ENCODE results near the gene CDK10.

The CDK10 gene

GRCh38 chr16:89709716-89710432 is 23.4 kb downstream of the CDK10 start:
- TF ChIP-seq Cebpa-rat (IDR thresholded peaks at IDR 0.05): no peak
- no peaks in the 10 kb centered on the region for H3K9me3 ChIP-seq
- H3K4me1 ChIP-seq: peaks cover 39% of the 10 kb centered on the region
- no peaks in the 10 kb centered on the region for H3K27me3 ChIP-seq
- peaks cover 15% of the 10 kb centered on the region for H4K20me1 ChIP-seq
- H3K4me2 ChIP-seq: no peak overlapping the region
- no peak overlapping the region for H3K4me3 ChIP-seq
- no peak overlapping the region for H3K9ac ChIP-seq
- H3K27ac ChIP-seq: no peak overlapping the region
- peaks cover 7% of the 10 kb centered on the region for H3K36me3 ChIP-seq

DNA sequence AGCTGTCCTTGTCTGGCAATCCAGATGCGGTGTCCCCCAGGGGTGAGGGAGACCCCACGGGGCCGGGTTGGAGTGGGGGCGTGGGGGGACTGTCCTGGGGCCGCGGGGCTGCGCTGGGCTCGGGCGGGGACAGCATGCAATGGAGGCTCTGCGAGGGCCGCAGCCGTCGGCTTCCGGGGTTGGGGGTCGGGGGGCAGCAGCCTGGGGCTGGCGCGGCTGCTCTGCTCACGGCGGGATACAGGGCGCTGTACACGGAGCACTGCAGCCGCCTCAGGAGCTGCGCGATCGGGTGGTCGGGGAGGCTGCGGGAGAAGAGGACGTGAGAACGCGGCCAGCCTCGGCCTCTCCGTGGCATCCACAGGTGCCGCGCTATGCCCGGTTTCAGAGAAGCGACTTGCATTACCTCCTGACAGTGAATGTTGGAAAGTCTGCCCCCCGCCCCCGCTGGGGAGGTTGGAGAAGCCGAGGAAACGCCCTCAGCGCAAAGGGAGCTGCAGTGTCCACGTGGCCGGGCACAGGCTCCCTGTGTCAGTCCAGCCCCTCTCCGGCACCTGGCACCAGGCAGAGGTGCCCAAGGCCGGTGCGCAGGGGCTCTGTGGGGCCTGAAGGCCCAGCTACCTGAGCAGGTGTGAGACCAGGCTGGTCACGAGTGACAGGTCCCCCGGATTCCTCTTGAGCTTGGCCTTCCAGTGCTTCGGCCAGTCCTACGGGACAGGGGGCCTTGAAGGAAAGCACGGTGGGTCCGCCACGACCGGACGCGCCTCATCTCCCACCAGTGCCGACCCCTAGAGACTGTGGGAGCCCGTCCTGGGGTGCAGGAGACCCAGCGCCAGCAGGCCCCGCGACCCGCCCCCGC is 24.4 kb downstream of the CDK10 start:
- no peak overlapping the region for H3K4me3 ChIP-seq
- no peak overlapping the region for H3K27ac ChIP-seq
- peaks cover 13% of the 10 kb centered on the region for H3K36me3 ChIP-seq
- peaks cover 30% of the 10 kb centered on the region for H3K4me1 ChIP-seq
- H3K27me3 ChIP-seq: no peaks in the 10 kb centered on the region
- H3K9me3 ChIP-seq: no peaks in the 10 kb centered on the region
- peak overlapping the region; percentile 36 for H3K4me2 ChIP-seq
- H4K20me1 ChIP-seq: peaks cover 22% of the 10 kb centered on the region
- no peak overlapping the region for H3K9ac ChIP-seq
- TF ChIP-seq Cebpa-rat (IDR thresholded peaks at IDR 0.05): no peak

- Histone ChIP-seq H3K9ac (peak overlapping the region; percentile 94), H3K4me3 (peak overlapping the region; percentile 94), H3K36me3 (peaks cover 20% of the 10 kb centered on the region), H3K9me3 (no peaks in the 10 kb centered on the region), H3K4me1 (peaks cover 25% of the 10 kb centered on the region), H3K4me2 (peak overlapping the region; percentile 91), H4K20me1 (peaks cover 26% of the 10 kb centered on the region), H3K27me3 (no peaks in the 10 kb centered on the region), H3K27ac (peak overlapping the region; percentile 93)
- TF ChIP-seq Cebpa-rat (IDR thresholded peaks at IDR 0.05): no peak
Observed at GRCh38 chr16:89711601-89712273, 25.2 kb downstream of the CDK10 start.

- H3K4me2 ChIP-seq: peak overlapping the region; percentile 91
- H4K20me1 ChIP-seq: peaks cover 28% of the 10 kb centered on the region
- peak overlapping the region; percentile 93 for H3K27ac ChIP-seq
- no peaks in the 10 kb centered on the region for H3K27me3 ChIP-seq
- H3K9me3 ChIP-seq: no peaks in the 10 kb centered on the region
- H3K4me1 ChIP-seq: peaks cover 25% of the 10 kb centered on the region
- no peak for TF ChIP-seq Cebpa-rat (IDR thresholded peaks at IDR 0.05)
- peak overlapping the region; percentile 94 for H3K9ac ChIP-seq
- peak overlapping the region; percentile 94 for H3K4me3 ChIP-seq
- H3K36me3 ChIP-seq: peaks cover 23% of the 10 kb centered on the region
Observed at GRCh38 chr16:89712274-89712781, 25.8 kb downstream of the CDK10 start.

- Histone ChIP-seq H3K27ac (no peak overlapping the region), H3K9me3 (no peaks in the 10 kb centered on the region), H3K4me2 (no peak overlapping the region), H3K36me3 (peaks cover 34% of the 10 kb centered on the region), H3K4me1 (peaks cover 34% of the 10 kb centered on the region), H3K27me3 (peaks cover 21% of the 10 kb centered on the region), H4K20me1 (peaks cover 62% of the 10 kb centered on the region), H3K9ac (no peak overlapping the region), H3K4me3 (no peak overlapping the region)
- no peak for TF ChIP-seq Cebpa-rat (IDR thresholded peaks at IDR 0.05)
Observed at GRCh38 chr16:89716493-89716892, 30.0 kb downstream of the CDK10 start.

DNA sequence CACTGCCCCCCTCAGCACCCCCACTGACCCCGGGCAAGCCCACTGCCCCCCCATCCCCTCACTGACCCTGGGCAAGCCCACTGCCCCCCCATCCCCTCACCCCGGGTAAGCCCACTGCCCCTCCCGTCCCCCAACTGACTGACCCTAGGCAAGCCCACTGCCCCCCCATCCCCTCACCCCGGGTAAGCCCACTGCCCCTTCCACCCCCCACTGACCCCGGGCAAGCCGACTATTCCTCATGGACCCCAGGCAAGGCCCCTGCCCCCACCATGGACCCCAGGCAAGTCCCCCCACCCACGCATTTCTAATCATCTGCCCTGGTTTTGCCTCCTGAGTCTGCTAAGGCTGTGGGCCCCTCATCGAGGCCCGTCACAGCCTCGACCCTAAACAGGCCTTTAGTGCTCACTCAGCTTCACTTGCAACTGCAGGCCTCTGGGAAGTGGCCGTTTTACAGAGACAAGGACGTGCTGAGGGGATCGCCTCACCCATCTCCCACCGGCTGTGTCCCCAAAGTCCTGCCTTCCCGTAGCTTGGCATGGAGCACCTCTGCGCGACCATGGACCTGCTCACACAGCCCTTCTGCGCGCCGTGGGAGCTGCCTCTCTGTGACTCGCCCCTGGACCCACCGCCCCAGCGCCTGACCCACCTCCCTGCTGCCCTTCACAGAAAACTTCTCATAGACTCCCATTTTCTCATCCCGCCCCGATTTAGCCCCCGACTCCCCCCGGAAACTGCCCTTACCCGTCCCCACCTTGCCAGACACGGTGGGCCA is 30.6 kb downstream of the CDK10 start:
- no peak overlapping the region for H3K4me3 ChIP-seq
- no peak overlapping the region for H3K27ac ChIP-seq
- H3K27me3 ChIP-seq: peaks cover 21% of the 10 kb centered on the region
- H3K36me3 ChIP-seq: peaks cover 34% of the 10 kb centered on the region
- peaks cover 68% of the 10 kb centered on the region for H4K20me1 ChIP-seq
- H3K9me3 ChIP-seq: no peaks in the 10 kb centered on the region
- H3K9ac ChIP-seq: no peak overlapping the region
- no peak for TF ChIP-seq Cebpa-rat (IDR thresholded peaks at IDR 0.05)
- no peak overlapping the region for H3K4me2 ChIP-seq
- peaks cover 34% of the 10 kb centered on the region for H3K4me1 ChIP-seq

GRCh38 chr16:89717688-89718505 is 31.4 kb downstream of the CDK10 start:
- H3K27ac ChIP-seq: no peak overlapping the region
- H3K27me3 ChIP-seq: peaks cover 21% of the 10 kb centered on the region
- H3K4me1 ChIP-seq: peaks cover 36% of the 10 kb centered on the region

DNA sequence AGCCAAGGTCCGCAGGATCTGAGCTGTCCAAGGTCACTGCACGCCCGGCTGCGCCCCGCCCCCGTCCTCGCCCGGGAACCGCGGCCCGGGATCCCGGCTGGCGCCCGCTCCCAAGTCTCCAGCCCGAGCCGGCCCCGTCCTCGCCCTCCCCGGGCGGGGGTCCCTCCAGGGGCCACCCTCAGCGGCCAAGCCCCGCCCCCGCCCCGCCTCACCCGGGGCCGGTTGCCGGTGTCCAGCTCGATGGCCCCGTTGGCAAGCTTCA is 34.0 kb downstream of the CDK10 start:
- H3K27me3 ChIP-seq: peaks cover 21% of the 10 kb centered on the region
- H4K20me1 ChIP-seq: peaks cover 84% of the 10 kb centered on the region
- peaks cover 49% of the 10 kb centered on the region for H3K36me3 ChIP-seq
- H3K4me1 ChIP-seq: peaks cover 36% of the 10 kb centered on the region
- no peak for TF ChIP-seq Cebpa-rat (IDR thresholded peaks at IDR 0.05)
- no peaks in the 10 kb centered on the region for H3K9me3 ChIP-seq
- H3K27ac ChIP-seq: peak overlapping the region; percentile 97
- H3K9ac ChIP-seq: peak overlapping the region; percentile 95
- peak overlapping the region; percentile 78 for H3K4me3 ChIP-seq
- H3K4me2 ChIP-seq: peak overlapping the region; percentile 98

More at GRCh38 chr16:89717688-89718505, 31.4 kb downstream of the CDK10 start:
- Histone ChIP-seq H3K36me3 (peaks cover 34% of the 10 kb centered on the region), H3K4me3 (no peak overlapping the region), H4K20me1 (peaks cover 70% of the 10 kb centered on the region), H3K9ac (no peak overlapping the region), H3K9me3 (no peaks in the 10 kb centered on the region), H3K4me2 (no peak overlapping the region)
- TF ChIP-seq Cebpa-rat (IDR thresholded peaks at IDR 0.05): no peak

Data from BLaER1 (cell line).